ENCODE results near the gene C3orf38. TPM values are rescaled to one million over a fixed set of nuclear protein-coding genes. Genes with fewer than 3 reads are reported as not detected.

The C3orf38 gene
- total RNA-seq, 1 experiment from 2014 or later = 18.6 TPM

- no peak overlapping the region for H3K4me2 ChIP-seq (ENCODE audit: low read length)
- no peaks in the 10 kb centered on the region for H3K4me1 ChIP-seq (ENCODE audit: control insufficient read depth in 1 of 2, insufficient read depth in 2 of 2, low read length in 2 of 2)
- intact Hi-C loops (cut with micrococcal nuclease) = no loop called here
- H3K9me3 ChIP-seq (ENCODE audit: control insufficient read depth in 1 of 2, insufficient read depth in 1 of 2, low read depth in 1 of 2, low read length in 2 of 2) = no peaks in the 10 kb centered on the region
- RAD21 ChIA-PET (ENCODE audit: low non-redundant PET in 1 of 2, low total read pairs in 2 of 2, uncharacterized antibody in 2 of 2, unreplicated experiment in 2 of 2) = no interaction called here
- no peak overlapping the region for H3K27ac ChIP-seq (ENCODE audit: low read depth, low read length)
- H3K36me3 ChIP-seq (ENCODE audit: control insufficient read depth in 1 of 2, insufficient read depth in 2 of 2, low read length in 2 of 2) = no peaks in the 10 kb centered on the region
- H4K20me1 ChIP-seq (ENCODE audit: insufficient read depth) = no peaks in the 10 kb centered on the region
- no peaks in the 10 kb centered on the region for H3K9me2 ChIP-seq (ENCODE audit: insufficient read depth)
- no peak overlapping the region for H2AFZ ChIP-seq (ENCODE audit: low read depth, low read length, poor library complexity, severe bottlenecking)
- CTCF ChIA-PET = no interaction called here
- DNase-seq (ENCODE audit: low read depth, low spot score) = no peak
- POLR2A ChIA-PET = no interaction called here
- H3K27me3 ChIP-seq (ENCODE audit: insufficient read depth, low read length) = no peaks in the 10 kb centered on the region
- H3K9ac ChIP-seq (ENCODE audit: low read length) = no peak overlapping the region
- TF ChIP-seq ZNF274 (IDR thresholded peaks at IDR 0.05; ENCODE audit: low read depth, low read length) = no peak
- TF ChIP-seq SIN3A (IDR thresholded peaks at IDR 0.05; ENCODE audit: low read depth) = no peak
- TF ChIP-seq POLR2A (IDR thresholded peaks at IDR 0.05; ENCODE audit: borderline replicate concordance, extremely low read depth, insufficient read depth, insufficient read length) = no peak
- TF ChIP-seq ELF1 (IDR thresholded peaks at IDR 0.05; ENCODE audit: borderline replicate concordance, low read depth) = no peak
- no peak for TF ChIP-seq ZBTB33 (IDR thresholded peaks at IDR 0.05; ENCODE audit: extremely low read depth, insufficient replicate concordance, low read length)
- no peak for TF ChIP-seq ATF3 (IDR thresholded peaks at IDR 0.05)
- no peak for TF ChIP-seq RAD21 (IDR thresholded peaks at IDR 0.05; ENCODE audit: low read depth)
- TF ChIP-seq ZFX (IDR thresholded peaks at IDR 0.05) = no peak
- no peak for TF ChIP-seq EGR1 (IDR thresholded peaks at IDR 0.05; ENCODE audit: low read depth)
- TF ChIP-seq FOSL1 (IDR thresholded peaks at IDR 0.05; ENCODE audit: low read depth) = no peak
- H3K4me3 ChIP-seq (replicated peaks in 1 of 2; ENCODE audit: low read depth in 1 of 2, low read length in 2 of 2) = no peak overlapping the region
- H3K79me2 ChIP-seq (ENCODE audit: insufficient read depth, low read length) = no peaks in the 10 kb centered on the region
- BruUV-seq (replicated peaks) = no TSS peak
- ATAC-seq = no peak
Observed at GRCh38 chr3:88188436-88188835, 38.7 kb downstream of the C3orf38 start.
